ENCODE results near the gene BIN1.

The BIN1 gene

GRCh38 chr2:127054996-127055785 lies 51.8 kb downstream of the BIN1 start:
- no peak for DNase-seq

- DNase-seq: no peak
Observed at GRCh38 chr2:127054604-127054930, 52.4 kb downstream of the BIN1 start.

- no peak for DNase-seq
Observed at GRCh38 chr2:127053731-127054603, 53.0 kb downstream of the BIN1 start.

GRCh38 chr2:127052771-127053691 lies 53.9 kb downstream of the BIN1 start:
- DNase-seq: no peak

- DNase-seq: no peak
Observed at GRCh38 chr2:127052057-127052770, 54.7 kb downstream of the BIN1 start.

- no peak for DNase-seq
Observed at GRCh38 chr2:127051116-127052056, 55.6 kb downstream of the BIN1 start.

- DNase-seq: no peak
Observed at GRCh38 chr2:127050803-127051115, 56.2 kb downstream of the BIN1 start.

- DNase-seq: peak; percentile 69
Observed at GRCh38 chr2:127049927-127050802, 56.8 kb downstream of the BIN1 start.

- no peak for DNase-seq
Observed at GRCh38 chr2:127048969-127049897, 57.7 kb downstream of the BIN1 start.

GRCh38 chr2:127048618-127048935 lies 58.4 kb downstream of the BIN1 start:
- no peak for DNase-seq

GRCh38 chr2:127047716-127048617 lies 59.0 kb downstream of the BIN1 start:
- no peak for DNase-seq

- no peak for DNase-seq
Observed at GRCh38 chr2:127047054-127047453, 59.9 kb downstream of the BIN1 start.

GRCh38 chr2:127046579-127046978 lies 60.4 kb downstream of the BIN1 start:
- no peak for DNase-seq

GRCh38 chr2:127045792-127046501 lies 61.0 kb downstream of the BIN1 start:
- no peak for DNase-seq

- no peak for DNase-seq
Observed at GRCh38 chr2:127044977-127045661, 61.8 kb downstream of the BIN1 start.

GRCh38 chr2:127044165-127044718 lies 62.7 kb downstream of the BIN1 start:
- no peak for DNase-seq
